MM.1S (cell line): ENCODE data around the gene PTRH1.

ENCODE experiments used
- DNase-seq: peaks from one replicate; pipeline ENCODE4 v3.0.0-alpha.2; 2015
- H2AFZ ChIP-seq: fragments of 300-600 bp; sonication (generic); 2 replicates; pipeline ENCODE4 v1.6.0; 2016; ENCODE audit warnings: antibody characterized with exemption, low read length
- H3F3A ChIP-seq: fragments of 300-600 bp; sonication (generic); 2 replicates; pipeline ENCODE4 v1.6.1; 2016; ENCODE audit warnings: mild to moderate bottlenecking, antibody characterized with exemption, low read length, moderate library complexity, mixed read lengths; ENCODE audit not compliant: insufficient read depth
- H3K27ac ChIP-seq: fragments of 300-600 bp; sonication (generic); 2 replicates; pipeline ENCODE4 v1.5.1; 2016; ENCODE audit warnings: mild to moderate bottlenecking, low read length
- H3K27me3 ChIP-seq: fragments of 300-600 bp; sonication (generic); replicated peaks from 2 replicates; pipeline ENCODE4 v1.6.0; 2016; ENCODE audit warnings: low read length; ENCODE audit not compliant: insufficient read depth
- H3K36me3 ChIP-seq: fragments of 300-600 bp; sonication (generic); replicated peaks from 2 replicates; pipeline ENCODE4 v1.6.1; 2016; ENCODE audit warnings: mild to moderate bottlenecking, low read length, mixed read lengths; ENCODE audit not compliant: insufficient read depth
- H3K4me1 ChIP-seq: fragments of 300-600 bp; sonication (generic); 2 replicates; pipeline ENCODE4 v1.6.1; 2016; ENCODE audit warnings: low read length, mixed read lengths
- H3K4me2 ChIP-seq: fragments of 300-600 bp; sonication (generic); 2 replicates; pipeline ENCODE4 v1.6.0; 2016; ENCODE audit warnings: low read depth, low read length
- H3K4me3 ChIP-seq: fragments of 300-600 bp; sonication (generic); 2 replicates; pipeline ENCODE4 v1.5.1; 2016; ENCODE audit warnings: low read length, mixed read lengths
- H3K79me2 ChIP-seq: fragments of 300-600 bp; sonication (generic); 2 replicates; pipeline ENCODE4 v1.6.1; 2016; ENCODE audit warnings: mixed run types, low read length, mixed read lengths
- H3K9ac ChIP-seq: fragments of 300-600 bp; sonication (generic); 2 replicates; pipeline ENCODE4 v1.6.1; 2016; ENCODE audit warnings: low read length, mixed read lengths
- H3K9me2 ChIP-seq: fragments of 300-600 bp; sonication (generic); replicated peaks from 2 replicates; pipeline ENCODE4 v1.6.1; 2016; ENCODE audit warnings: mild to moderate bottlenecking, low read length, mixed read lengths; ENCODE audit not compliant: insufficient read depth
- H3K9me3 ChIP-seq: fragments of 300-600 bp; sonication (generic); replicated peaks from 2 replicates; pipeline ENCODE4 v1.6.1; 2016; ENCODE audit warnings: mild to moderate bottlenecking, low read length, mixed read lengths; ENCODE audit not compliant: insufficient read depth
- H4K20me1 ChIP-seq: fragments of 300-600 bp; sonication (generic); 2 replicates; pipeline ENCODE4 v1.6.1; 2016; ENCODE audit warnings: mild to moderate bottlenecking, low read length, moderate library complexity, mixed read lengths; ENCODE audit not compliant: insufficient read depth
- EZH2 ChIP-seq: fragments of 300-600 bp; sonication (generic); optimal IDR thresholded peaks from 2 replicates; pipeline ENCODE3; 2017; ENCODE audit warnings: low read depth, mild to moderate bottlenecking, antibody characterized with exemption, low read length, mixed read lengths
- EZH2phosphoT487 ChIP-seq: fragments of 300-600 bp; sonication (generic); IDR thresholded peaks from 2 replicates; pipeline ENCODE4 v1.6.1; 2018; ENCODE audit warnings: antibody characterized with exemption, low read length
- TF ChIP-seq, protein P1 (sequence below): fragments of 300-600 bp; sonication (generic); IDR thresholded peaks from 2 replicates; pipeline ENCODE4 v1.5.1; 2016; ENCODE audit warnings: antibody characterized with exemption, low read length, mixed read lengths

PTRH1 gene

DNA sequence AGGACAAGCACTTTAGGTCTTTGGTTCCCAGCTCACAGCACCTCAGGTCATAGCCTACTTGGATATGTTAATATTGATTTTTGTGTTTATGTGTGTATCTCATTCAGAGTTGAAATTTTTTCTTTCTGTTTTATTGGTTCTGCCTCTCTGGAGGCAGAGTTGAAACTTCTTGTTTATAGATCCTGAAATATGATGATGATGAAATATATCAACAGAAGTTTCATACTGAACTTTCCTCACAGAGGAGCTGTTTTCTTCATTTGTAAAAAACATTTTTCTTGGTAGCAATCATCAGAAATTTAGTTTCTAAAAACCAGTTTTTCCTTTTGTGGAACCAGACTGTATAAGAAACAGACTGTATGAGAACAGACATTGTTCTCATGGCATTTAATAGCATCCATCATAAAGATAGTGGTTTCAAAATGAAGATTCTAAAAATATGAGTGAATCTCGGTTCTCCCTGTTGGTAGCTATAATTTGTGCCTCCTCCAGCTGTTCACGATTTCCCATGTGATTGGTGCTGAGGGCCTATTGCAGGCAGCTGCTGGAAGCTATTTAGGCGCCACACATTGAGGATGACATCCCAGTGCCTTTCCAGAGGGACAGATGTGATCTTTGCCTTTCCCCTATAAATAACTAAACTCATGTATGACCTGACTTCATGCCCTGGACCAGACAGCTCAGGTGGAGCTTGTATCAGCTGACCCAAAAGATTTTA is 48.2 kb downstream of the PTRH1 start:
- no peaks in the 10 kb centered on the region for H3K9me3 ChIP-seq

DNA sequence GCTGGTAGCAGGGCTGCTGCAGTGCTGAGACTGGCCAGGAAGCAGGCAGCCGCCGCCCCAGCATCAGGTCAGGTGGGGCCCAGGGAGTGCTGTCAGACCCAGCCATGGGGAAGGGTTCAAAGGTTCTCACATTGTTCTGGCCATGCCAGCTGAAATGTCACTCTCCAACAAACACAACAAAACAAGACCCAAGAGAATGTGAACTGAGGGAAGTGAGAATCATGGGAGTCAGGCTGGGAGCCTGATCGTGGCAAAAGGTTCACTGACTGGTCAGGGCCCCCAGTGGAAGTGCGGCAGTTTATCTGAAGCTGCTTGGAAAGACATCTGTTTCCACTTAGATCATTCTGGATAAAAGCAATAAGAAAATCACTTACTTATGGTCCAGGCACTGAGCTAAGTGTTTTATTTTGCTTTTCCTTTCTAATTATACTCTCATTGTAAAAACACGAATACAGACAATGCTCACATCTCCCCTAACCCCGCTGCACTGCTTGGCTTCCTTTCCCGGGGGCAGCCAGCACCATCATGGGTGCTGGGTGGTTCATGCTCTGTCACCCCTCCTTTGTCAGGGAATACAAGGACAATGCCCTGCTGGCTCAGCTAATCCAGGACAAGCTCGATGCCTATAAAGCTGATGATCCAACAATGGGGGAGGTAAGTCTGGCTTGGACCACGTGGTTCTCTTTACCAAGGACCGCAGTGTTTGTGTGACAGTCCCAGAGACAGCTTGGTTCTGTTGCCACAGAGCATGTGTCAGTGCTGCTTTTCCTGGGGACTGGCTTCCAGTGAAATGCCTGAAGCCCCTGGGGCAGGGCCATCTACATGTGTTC is 50.6 kb downstream of the PTRH1 start:
- no peaks in the 10 kb centered on the region for H3K4me1 ChIP-seq
- H3K27ac ChIP-seq = no peak overlapping the region
- H3K36me3 ChIP-seq = no peaks in the 10 kb centered on the region

More for the DNA sequence above, 48.2 kb downstream of the PTRH1 start:
- no peaks in the 10 kb centered on the region for H3K79me2 ChIP-seq
- no peaks in the 10 kb centered on the region for H3F3A ChIP-seq
- TF ChIP-seq, protein P1, sequence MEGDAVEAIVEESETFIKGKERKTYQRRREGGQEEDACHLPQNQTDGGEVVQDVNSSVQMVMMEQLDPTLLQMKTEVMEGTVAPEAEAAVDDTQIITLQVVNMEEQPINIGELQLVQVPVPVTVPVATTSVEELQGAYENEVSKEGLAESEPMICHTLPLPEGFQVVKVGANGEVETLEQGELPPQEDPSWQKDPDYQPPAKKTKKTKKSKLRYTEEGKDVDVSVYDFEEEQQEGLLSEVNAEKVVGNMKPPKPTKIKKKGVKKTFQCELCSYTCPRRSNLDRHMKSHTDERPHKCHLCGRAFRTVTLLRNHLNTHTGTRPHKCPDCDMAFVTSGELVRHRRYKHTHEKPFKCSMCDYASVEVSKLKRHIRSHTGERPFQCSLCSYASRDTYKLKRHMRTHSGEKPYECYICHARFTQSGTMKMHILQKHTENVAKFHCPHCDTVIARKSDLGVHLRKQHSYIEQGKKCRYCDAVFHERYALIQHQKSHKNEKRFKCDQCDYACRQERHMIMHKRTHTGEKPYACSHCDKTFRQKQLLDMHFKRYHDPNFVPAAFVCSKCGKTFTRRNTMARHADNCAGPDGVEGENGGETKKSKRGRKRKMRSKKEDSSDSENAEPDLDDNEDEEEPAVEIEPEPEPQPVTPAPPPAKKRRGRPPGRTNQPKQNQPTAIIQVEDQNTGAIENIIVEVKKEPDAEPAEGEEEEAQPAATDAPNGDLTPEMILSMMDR = no peak
- TF ChIP-seq EZH2 = no peak
- no peak for TF ChIP-seq EZH2phosphoT487
- no peak overlapping the region for H3K27ac ChIP-seq
- H3K4me2 ChIP-seq = no peak overlapping the region
- H3K4me1 ChIP-seq = no peaks in the 10 kb centered on the region
- no peaks in the 10 kb centered on the region for H3K9me2 ChIP-seq
- H3K36me3 ChIP-seq = no peaks in the 10 kb centered on the region
- no peaks in the 10 kb centered on the region for H3K27me3 ChIP-seq
- H2AFZ ChIP-seq = no peak overlapping the region
- H3K4me3 ChIP-seq = no peak overlapping the region
- H4K20me1 ChIP-seq = no peaks in the 10 kb centered on the region
- no peak for DNase-seq
- H3K9ac ChIP-seq = no peak overlapping the region

DNA sequence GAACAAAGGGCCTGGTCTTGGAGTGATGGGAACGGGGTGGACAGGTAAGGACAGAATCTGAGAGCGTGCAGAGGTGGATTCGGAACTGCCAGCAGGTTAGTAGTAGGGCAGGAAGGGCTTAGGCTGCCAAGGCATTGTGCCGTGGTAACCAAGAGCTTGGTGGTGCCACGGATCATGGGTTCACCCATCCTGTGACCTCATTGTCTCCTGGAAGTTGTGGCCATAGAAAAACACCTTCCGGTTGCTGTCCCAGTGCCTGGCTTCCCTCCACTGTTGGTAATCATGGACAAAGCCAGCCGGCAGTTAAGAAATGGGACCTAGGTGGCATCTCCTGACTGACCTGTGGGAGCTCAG is 51.2 kb downstream of the PTRH1 start:
- Histone ChIP-seq H3K36me3 (no peaks in the 10 kb centered on the region), H3K9me3 (no peaks in the 10 kb centered on the region), H3K9me2 (no peaks in the 10 kb centered on the region), H3K27ac (no peak overlapping the region), H4K20me1 (no peaks in the 10 kb centered on the region), H2AFZ (no peak overlapping the region), H3K9ac (no peak overlapping the region), H3K79me2 (no peaks in the 10 kb centered on the region), H3K27me3 (no peaks in the 10 kb centered on the region), H3K4me2 (no peak overlapping the region), H3K4me1 (no peaks in the 10 kb centered on the region), H3K4me3 (no peak overlapping the region), H3F3A (no peaks in the 10 kb centered on the region)
- DNase-seq = no peak
- TF ChIP-seq, protein P1 = no peak
- TF ChIP-seq EZH2phosphoT487 = no peak
- no peak for TF ChIP-seq EZH2

More for the DNA sequence above, 50.6 kb downstream of the PTRH1 start:
- no peak overlapping the region for H3K9ac ChIP-seq
- TF ChIP-seq, protein P1 = no peak
- H3K4me3 ChIP-seq = no peak overlapping the region
- no peaks in the 10 kb centered on the region for H4K20me1 ChIP-seq
- no peaks in the 10 kb centered on the region for H3K79me2 ChIP-seq
- no peaks in the 10 kb centered on the region for H3K27me3 ChIP-seq
- H3F3A ChIP-seq = no peaks in the 10 kb centered on the region
- H3K9me2 ChIP-seq = no peaks in the 10 kb centered on the region
- H3K9me3 ChIP-seq = no peaks in the 10 kb centered on the region
- H2AFZ ChIP-seq = no peak overlapping the region
- no peak for DNase-seq
- no peak overlapping the region for H3K4me2 ChIP-seq
